Kidney capillary endothelial cell (primary cell): Measurements from ENCODE around the gene DOCK4.
"Not testable (repeated sequence)": the region's sequence is repeated elsewhere in the genome, so short reads cannot be mapped to it uniquely, and the experiment has no call there.

ENCODE experiments used
- DNase-seq: peaks from one replicate; pipeline ENCODE4 v3.0.0-alpha.2; 2018; ENCODE audit warnings: low spot score

DOCK4 gene

GRCh38 chr7:112136271-112137008 lies 69.8 kb downstream of the DOCK4 start:
- no peak for DNase-seq

- no peak for DNase-seq
These were observed 70.4 kb downstream of the DOCK4 start for GRCh38 chr7:112135815-112136214.

- no peak for DNase-seq
These were observed 72.2 kb downstream of the DOCK4 start for GRCh38 chr7:112134039-112134438.

GRCh38 chr7:112133328-112133727 lies 72.9 kb downstream of the DOCK4 start:
- DNase-seq, result no peak

- peak; percentile 90 for DNase-seq
These were observed 74.0 kb downstream of the DOCK4 start for GRCh38 chr7:112132051-112132694.

GRCh38 chr7:112130729-112131410 lies 75.3 kb downstream of the DOCK4 start:
- no peak for DNase-seq

- no peak for DNase-seq
These were observed 76.4 kb downstream of the DOCK4 start for GRCh38 chr7:112129655-112130323.

GRCh38 chr7:112128461-112129425 lies 77.5 kb downstream of the DOCK4 start:
- not testable (repeated sequence) for DNase-seq

- DNase-seq, result not testable (repeated sequence)
These were observed 78.2 kb downstream of the DOCK4 start for GRCh38 chr7:112128041-112128440.

GRCh38 chr7:112125250-112125649 lies 80.9 kb downstream of the DOCK4 start:
- no peak for DNase-seq

GRCh38 chr7:112124061-112124766 lies 82.0 kb downstream of the DOCK4 start:
- no peak for DNase-seq

- DNase-seq, result no peak
These were observed 83.4 kb downstream of the DOCK4 start for GRCh38 chr7:112122798-112123197.

GRCh38 chr7:112122144-112122543 lies 84.1 kb downstream of the DOCK4 start:
- no peak for DNase-seq

GRCh38 chr7:112121318-112121717 lies 84.9 kb downstream of the DOCK4 start:
- DNase-seq, result no peak

GRCh38 chr7:112120696-112121217 lies 85.4 kb downstream of the DOCK4 start:
- no peak for DNase-seq

GRCh38 chr7:112118581-112119566 lies 87.3 kb downstream of the DOCK4 start:
- DNase-seq, result no peak

- no peak for DNase-seq
These were observed 89.3 kb downstream of the DOCK4 start for GRCh38 chr7:112116894-112117293.

GRCh38 chr7:112116358-112116757 lies 89.8 kb downstream of the DOCK4 start:
- DNase-seq, result no peak

- DNase-seq, result no peak
These were observed 90.3 kb downstream of the DOCK4 start for GRCh38 chr7:112115880-112116279.
